H54 (cell line): ENCODE data around the gene SEPHS2.
A peak's percentile ranks its signal among the peaks of the same experiment; 100 is the strongest.
"Not testable (repeated sequence)": the region's sequence is repeated elsewhere in the genome, so short reads cannot be mapped to it uniquely, and the experiment has no call there.

Experiments
- DNase-seq: peaks from one replicate; pipeline ENCODE4 v3.0.0; 2011; ENCODE audit warnings: low spot score, mixed read lengths; ENCODE audit not compliant: insufficient read length
- FAIRE-seq: peaks from 3 replicates; lab custom pipeline; 2011; peaks lifted over from hg19 to GRCh38; lab: Jason Lieb, UNC
- POLR2A ChIP-seq: IDR thresholded peaks from 2 replicates; pipeline ENCODE4 v1.6.1; 2011; ENCODE audit warnings: low read depth, mild to moderate bottlenecking, low read length

SEPHS2 gene

DNA sequence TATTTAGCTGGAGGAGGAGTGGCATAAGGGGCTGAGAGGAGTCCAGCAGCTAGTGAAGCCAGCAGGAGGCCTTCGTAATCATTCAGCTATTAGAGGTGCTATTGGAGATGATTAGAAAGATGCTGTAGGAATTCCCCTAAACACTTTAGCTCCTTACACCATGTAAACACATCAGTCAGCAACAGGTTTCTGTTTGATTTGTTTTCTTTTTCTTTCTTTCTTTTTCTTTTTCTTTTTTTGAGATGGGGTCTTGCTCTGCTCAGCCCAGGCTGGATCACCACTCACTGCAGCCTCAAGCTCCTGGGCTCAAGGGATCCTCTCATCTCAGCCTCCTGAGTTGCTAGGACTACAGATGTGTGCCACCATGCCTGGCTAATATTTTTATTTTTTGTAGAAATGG, 10.6 kb upstream of the SEPHS2 start:
- DNase-seq (no peak), FAIRE-seq (no peak)
- no peak for TF ChIP-seq POLR2A

DNA sequence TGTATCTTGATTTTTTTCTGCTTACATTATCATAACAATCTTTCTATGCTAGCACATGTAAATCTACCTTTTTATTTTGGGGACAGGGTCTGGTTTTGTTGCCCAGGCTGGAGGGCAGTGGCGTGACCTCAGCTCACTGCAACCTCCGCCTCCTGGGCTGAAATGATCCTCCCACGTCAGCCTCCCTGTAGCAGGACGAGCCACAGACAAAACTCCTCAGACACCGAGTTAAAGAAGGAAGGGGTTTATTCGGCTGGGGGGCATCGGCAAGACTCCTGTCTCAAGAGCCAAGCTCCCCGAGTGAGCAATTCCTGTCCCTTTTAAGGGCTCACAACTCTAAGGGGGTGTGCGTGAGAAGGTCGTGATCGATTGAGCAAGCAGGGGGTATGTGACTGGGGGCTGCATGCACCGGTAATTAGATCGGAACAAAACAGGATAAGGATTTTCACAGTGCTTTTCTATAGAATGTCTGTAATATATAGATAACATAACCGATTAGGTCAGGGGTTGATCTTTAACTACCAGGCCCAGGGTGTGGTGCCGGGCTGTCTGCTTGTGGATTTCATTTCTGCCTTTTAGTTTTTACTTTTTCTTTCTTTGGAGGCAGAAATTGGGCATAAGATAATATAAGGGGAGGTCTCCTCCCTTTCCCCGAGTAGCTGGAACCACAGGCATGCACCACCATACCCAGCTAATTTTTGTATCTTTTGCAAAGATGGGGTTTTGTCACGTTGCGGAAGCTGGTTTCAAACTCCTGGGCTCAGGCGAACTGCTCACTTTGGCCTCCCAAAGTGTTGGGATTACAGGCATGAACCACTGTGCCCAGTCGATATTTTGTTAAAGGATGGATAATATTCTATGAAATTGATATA, 7.3 kb upstream of the SEPHS2 start:
- DNase-seq, FAIRE-seq: not testable (repeated sequence)

DNA sequence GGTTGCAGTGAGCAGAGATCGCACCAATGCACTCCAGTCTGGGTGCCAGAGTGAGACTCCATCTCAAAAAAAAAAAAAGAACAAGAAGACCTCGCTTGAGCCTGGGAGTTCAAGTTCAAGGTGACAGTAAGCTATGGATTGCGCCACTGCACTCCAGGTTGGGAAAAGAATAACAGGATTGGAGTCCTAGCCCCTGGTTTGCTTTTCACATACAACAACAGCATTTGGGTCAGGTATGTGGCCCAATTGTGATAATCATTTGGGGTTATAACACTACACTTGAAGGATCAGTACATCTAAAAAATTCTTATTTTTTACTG, 3.4 kb upstream of the SEPHS2 start:
- FAIRE-seq (no peak), DNase-seq (no peak)
- no peak for TF ChIP-seq POLR2A

DNA sequence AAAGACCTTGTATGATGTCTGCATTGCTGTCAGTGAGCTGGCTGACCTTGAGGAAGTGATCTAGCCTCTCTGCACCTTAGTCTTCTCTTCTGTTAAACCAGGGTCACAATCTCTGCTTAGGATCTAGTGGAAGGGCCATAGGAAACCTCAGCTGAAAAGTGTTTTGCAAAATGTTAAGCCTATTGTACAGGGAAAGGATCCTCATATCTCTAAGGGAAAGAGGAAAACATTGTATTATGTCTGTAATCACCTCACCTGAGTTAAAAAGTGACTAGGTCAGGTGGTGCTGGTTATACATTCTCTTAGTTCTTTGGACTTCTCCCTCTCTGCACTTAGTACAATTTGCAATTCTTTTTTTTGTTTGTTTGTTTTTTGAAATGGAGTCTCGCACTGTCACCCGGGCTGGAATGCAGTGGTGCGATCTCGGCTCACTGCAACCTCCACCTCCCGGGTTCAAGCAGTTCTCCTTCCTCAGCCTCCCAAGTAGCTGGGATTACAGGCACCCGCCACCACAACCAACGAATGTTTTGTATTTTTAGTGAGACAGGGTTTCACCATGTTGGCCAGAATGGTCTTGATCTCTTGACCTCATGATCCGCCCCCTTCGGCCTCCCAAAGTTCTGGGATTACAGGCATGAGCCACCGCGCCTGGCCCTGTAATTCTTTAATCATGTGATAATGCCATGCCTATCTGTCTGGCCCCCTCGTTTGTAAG, 2.0 kb upstream of the SEPHS2 start:
- FAIRE-seq = no peak
- TF ChIP-seq POLR2A = no peak

DNA sequence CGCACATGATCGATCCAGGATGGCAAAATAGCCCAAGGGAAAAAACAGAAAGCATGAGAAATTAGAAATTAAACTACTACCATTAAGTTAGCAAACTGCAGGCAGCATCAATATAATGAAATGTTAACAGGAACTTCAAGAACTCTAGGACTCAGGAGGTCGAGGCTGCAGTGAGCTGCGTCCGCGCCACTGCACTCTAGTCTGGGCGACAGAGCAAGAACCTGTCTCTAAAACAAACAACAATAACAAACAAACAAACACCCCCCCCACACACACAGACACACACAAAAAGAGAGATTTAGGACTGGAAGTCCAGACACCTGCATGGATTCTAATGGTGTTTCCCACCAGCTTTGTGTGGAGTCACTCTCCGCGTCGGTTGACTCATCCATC, 525 bp upstream of the SEPHS2 start:
- FAIRE-seq (no peak), DNase-seq (no peak)
- TF ChIP-seq POLR2A = no peak

More for the DNA sequence above, 2.0 kb upstream of the SEPHS2 start:
- DNase-seq = no peak

DNA sequence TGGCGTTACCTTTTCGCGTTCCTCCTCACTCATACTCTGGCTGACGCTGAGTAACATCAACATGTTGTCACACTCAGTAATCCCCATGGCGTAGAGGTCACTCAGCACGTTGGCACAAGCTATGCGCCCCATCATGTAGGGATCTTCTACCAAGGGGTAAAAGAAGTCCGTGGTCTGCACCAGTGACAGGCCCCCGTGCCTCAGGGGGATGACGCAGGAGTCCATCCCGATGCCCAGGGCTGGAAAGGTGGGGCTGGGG, 596 bp downstream of the SEPHS2 start:
- 0 out of 2 replicates have a peak, but pooled peaks have one; percentile 7 for TF ChIP-seq POLR2A
- FAIRE-seq = no peak
- DNase-seq = no peak

DNA sequence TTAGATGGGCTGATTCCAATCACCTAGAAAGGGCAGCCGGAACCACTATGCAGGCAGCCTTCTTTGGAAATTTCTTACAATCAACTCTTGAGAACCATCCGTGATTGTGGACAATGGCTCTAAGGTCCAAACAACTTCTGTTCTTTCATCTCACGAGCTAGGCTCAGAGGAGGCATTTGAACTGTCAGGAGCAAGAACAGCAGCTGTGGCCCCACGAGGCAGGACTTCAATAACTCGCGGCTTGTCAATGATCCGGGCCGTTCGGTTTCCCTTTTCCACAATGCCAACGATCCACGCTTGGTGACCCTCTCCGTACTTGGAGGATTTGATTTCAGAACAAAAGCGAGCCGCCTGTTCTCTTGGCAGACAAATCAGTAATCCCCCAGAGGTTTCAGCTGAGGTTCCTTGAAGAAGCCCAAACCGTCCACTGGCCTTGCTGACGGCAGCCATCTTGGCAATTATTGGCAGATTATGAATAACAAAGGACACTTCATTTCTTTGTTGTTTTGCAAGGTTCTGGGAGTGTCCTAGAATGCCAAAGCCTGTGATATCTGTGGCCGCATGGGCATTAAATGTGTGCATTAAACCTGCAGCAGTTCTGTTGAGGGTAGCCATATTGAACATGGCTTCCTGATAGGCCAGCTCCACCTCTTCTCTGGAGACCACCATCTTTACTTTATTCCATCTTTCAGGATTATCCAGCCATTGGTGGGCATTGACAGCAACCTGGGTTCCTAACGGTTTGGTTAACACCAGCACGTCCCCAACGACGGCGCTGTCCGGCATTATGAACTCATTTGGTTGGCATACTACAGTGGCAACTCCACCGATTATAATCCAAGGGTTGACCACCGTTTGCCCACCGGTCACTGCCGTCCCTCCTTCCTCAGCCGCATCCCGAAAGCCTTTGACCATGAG, 1.2 kb downstream of the SEPHS2 start:
- no peak for FAIRE-seq
- no peak for DNase-seq
- TF ChIP-seq POLR2A = no peak

DNA sequence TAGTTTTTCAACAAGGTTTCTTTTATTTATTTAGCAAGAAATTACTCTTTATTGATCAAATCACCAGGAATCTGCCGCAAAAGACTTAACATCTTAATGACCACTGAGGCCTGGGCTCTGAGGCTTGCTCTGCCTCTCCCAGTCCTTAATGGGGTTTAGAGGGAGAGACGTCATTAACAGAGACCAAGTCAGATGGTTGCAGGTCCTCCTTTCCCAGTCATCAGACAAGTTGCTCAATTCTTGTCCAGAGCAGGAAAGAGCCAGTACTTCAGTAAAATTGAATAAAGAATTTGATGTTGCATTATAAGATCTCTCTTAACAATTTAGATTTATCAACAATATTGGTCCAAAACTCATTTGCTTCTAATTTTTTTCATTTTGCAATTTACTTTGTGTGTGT, 2.0 kb downstream of the SEPHS2 start:
- no peak for DNase-seq
- no peak for FAIRE-seq
- no peak for TF ChIP-seq POLR2A

DNA sequence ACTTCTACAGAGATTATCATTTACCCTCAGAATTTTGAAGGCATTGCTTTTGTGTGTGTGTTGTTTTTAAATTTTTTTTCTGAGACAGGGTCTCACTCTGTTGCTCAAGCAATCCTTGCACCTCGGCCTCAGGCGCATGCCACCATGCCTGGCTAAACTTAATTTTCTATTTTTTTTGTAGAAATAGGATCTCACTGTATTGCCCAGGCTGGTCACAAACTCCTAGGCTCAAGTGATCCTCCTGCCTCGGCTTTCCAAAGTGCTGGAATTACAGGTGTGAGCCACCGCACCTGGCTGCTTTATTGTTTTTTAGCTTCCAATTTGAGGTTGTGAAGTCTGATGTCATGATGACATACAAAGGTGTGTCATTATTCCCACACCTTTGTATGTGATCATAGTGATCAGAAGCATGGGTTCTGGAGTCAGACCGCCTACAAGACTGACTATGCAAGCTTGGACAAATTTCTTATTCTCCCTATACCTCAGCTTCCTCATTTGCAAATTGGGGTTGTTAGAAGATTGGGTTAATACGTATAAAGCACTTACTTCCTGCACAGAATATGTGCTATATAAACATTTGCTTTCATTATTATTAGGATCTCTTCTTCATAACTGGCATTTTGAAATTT, 5.8 kb downstream of the SEPHS2 start:
- TF ChIP-seq POLR2A = no peak
- DNase-seq (no peak), FAIRE-seq (no peak)

DNA sequence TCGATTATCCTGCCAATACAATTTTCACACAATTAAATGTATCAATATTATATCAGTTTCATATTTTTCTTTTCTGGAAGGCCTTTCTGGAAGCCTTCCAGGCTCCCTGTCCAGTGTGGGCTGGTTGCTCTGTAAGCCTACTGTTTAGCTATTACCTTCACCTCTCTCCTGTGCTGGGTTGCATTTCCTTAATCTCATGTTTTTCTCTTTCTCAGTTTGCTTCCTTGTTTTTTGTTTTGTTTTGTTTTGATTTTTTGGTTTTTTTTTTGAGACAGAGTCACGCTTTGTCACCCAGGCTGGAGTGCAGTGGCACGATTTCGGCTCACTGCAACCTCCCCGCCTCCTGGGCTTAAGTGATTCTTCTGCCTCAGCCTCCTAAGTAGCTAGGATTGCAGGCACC, 6.8 kb downstream of the SEPHS2 start:
- TF ChIP-seq POLR2A = no peak
- DNase-seq (no peak), FAIRE-seq (no peak)

DNA sequence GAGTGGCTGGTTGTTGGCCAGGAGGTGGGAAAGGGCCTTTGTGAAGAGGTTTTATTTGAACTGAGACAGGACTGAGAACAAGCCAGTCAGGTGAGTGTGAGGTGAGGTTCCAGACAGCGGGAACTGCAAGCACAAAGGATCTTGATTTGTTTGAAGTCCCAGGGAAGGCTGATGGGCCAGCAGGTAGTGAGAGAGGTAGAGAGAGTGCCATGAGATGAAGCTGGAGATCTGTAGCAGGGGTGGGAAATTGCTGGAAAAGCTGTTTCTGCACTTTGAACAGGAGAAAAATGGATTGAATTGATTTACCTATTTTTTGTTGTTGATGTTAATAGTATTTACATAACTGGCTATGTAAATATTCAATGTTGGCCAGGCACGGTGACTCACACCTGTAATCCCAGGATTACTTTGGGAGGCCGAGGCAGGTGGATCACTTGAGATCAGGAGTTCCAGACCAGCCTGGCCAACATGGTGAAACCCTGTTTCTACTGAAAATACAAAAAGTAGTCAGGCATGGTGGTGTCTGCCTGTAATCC, 8.1 kb downstream of the SEPHS2 start:
- FAIRE-seq (no peak), DNase-seq (no peak)
- no peak for TF ChIP-seq POLR2A

DNA sequence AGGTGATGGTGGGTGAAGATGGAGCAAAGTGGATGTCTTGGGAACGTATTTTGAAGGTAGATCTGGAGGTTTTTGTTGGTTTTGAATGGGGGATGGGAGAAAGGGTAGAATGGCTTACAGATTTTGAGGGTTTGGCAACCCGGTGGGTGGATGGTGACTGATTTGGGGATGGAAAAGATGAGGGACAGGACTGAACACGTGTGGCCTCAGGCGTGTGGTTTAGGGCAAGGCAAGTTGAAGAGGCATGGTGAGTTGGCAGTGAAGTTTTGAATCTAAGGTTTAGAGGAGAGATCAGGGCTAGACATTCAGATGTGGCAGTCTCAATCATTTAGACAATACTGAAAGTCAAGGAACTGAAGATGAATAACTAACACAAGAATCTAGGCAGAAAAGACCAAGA, 10.8 kb downstream of the SEPHS2 start:
- no peak for FAIRE-seq
- no peak for TF ChIP-seq POLR2A
- DNase-seq = no peak

DNA sequence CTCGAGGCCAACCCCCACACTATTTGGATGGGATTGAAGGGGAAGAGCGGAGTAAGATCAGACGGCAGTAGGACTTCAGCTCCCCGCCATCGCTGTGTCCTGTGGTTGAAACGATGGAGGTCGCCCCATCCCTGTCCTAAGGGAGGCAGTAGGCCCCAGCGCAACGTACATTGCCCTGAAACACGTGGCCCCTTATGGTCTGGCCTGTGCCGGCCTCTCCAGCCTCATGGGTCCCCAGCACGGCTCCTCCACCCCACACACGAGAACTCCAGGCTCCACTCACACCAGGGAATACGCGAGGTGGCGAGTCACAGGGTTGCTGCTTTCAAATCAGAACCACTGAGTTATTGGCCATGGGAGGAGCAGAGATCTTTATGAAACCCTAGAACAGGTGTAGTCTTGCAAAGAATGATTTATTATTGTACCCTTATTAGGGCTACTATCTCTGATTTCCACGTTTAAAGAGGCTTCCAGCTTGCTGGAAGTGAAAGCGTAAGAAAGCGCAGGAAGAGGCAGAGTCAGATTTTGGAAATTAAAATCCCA, 15.2 kb downstream of the SEPHS2 start:
- DNase-seq = no peak
- TF ChIP-seq POLR2A = no peak
- FAIRE-seq = no peak
